Upper lobe of right lung (tissue), 1 donor: ENCODE data around the gene MGLL. TPM values are rescaled to one million over a fixed set of nuclear protein-coding genes. Genes with fewer than 3 reads are reported as not detected.

Source experiments
- ATAC-seq: fragments of 200-7000 bp; cut with Tn5 transposase; one replicate; pipeline ENCODE4 v1.9.1; 2020; ENCODE audit warnings: mild to moderate bottlenecking, moderate library complexity
- DNase-seq: peaks from one replicate; pipeline ENCODE4 v3.0.0-alpha.2; 2020
- H3K27ac ChIP-seq: fragments of 200-600 bp; one replicate; pipeline ENCODE4 v1.8.0; 2022
- H3K27me3 ChIP-seq: fragments of 200-600 bp; one replicate; pipeline ENCODE4 v1.8.0; 2022; ENCODE audit warnings: mild to moderate bottlenecking
- H3K36me3 ChIP-seq: fragments of 200-600 bp; one replicate; pipeline ENCODE4 v1.8.0; 2022
- H3K4me1 ChIP-seq: fragments of 200-600 bp; one replicate; pipeline ENCODE4 v1.8.0; 2022
- H3K4me3 ChIP-seq: fragments of 200-600 bp; one replicate; pipeline ENCODE4 v1.8.0; 2022; ENCODE audit warnings: mild to moderate bottlenecking
- H3K9me3 ChIP-seq: fragments of 200-600 bp; one replicate; pipeline ENCODE4 v1.8.0; 2022
- intact Hi-C: fragments of 100-400 bp; cut with DNase I; formaldehyde crosslinking; loops from one replicate; pipeline ENCODE4 v1.11.0; 2022
- total RNA-seq: library from RNA; stranded (reverse); fragmentation: NEBNext Ultra II Directional; extraction: Animal tissue kit (Norgen Biotek cat#: 25700); gene quantifications from one replicate; pipeline ENCODE4 v1.2.1, GENCODE V29; 2021
- TF ChIP-seq, protein P1 (sequence below): fragments of 200-600 bp; IDR thresholded peaks from one replicate; pipeline ENCODE4 v1.8.0; 2022; ENCODE audit warnings: antibody characterized with exemption
- donor health status: DM: no; HTN: yes; CAD: no; lungs with severe emphysema.

MGLL gene
- total RNA-seq, 1 donor from 2014 or later = 194 TPM

GRCh38 chr3:127743351-127744252, 78.7 kb downstream of the MGLL start:
- no peak for DNase-seq
- intact Hi-C loops = no loop called here
- no peaks in the 10 kb centered on the region for H3K27me3 ChIP-seq
- ATAC-seq = no peak
- TF ChIP-seq, protein P1, sequence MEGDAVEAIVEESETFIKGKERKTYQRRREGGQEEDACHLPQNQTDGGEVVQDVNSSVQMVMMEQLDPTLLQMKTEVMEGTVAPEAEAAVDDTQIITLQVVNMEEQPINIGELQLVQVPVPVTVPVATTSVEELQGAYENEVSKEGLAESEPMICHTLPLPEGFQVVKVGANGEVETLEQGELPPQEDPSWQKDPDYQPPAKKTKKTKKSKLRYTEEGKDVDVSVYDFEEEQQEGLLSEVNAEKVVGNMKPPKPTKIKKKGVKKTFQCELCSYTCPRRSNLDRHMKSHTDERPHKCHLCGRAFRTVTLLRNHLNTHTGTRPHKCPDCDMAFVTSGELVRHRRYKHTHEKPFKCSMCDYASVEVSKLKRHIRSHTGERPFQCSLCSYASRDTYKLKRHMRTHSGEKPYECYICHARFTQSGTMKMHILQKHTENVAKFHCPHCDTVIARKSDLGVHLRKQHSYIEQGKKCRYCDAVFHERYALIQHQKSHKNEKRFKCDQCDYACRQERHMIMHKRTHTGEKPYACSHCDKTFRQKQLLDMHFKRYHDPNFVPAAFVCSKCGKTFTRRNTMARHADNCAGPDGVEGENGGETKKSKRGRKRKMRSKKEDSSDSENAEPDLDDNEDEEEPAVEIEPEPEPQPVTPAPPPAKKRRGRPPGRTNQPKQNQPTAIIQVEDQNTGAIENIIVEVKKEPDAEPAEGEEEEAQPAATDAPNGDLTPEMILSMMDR = no peak
- H3K36me3 ChIP-seq = no peaks in the 10 kb centered on the region
- H3K9me3 ChIP-seq = no peaks in the 10 kb centered on the region
- H3K27ac ChIP-seq = peak overlapping the region; percentile 42
- H3K4me3 ChIP-seq = no peak overlapping the region
- peaks cover 39% of the 10 kb centered on the region for H3K4me1 ChIP-seq

DNA sequence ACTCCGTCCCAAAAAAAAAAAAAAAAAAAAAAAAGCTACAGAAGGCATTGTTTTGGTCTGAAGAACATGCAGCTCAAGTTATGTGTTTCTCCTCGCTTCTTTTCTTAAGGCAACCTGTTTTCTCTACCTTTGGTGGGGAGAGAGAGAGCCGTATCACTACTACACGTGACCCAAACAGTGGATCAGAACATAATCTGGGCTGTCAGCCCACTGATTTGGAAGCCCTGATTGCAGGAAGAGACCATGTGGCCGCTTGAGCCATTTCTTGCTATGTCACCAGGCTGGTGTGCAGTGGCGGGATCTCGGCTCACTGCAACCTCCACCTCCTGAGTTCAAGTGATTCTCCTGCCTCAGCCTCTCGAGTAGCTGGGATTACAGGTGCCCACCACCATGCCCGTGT, 79.7 kb downstream of the MGLL start:
- no peaks in the 10 kb centered on the region for H3K9me3 ChIP-seq
- DNase-seq (no peak), ATAC-seq (no peak)
- no peak overlapping the region for H3K4me3 ChIP-seq
- H3K36me3 ChIP-seq = no peaks in the 10 kb centered on the region
- H3K27me3 ChIP-seq = no peaks in the 10 kb centered on the region
- H3K4me1 ChIP-seq = peaks cover 39% of the 10 kb centered on the region
- intact Hi-C loops = no loop called here
- H3K27ac ChIP-seq = no peak overlapping the region
- TF ChIP-seq, protein P1 = no peak

GRCh38 chr3:127741690-127742089, 80.6 kb downstream of the MGLL start:
- H3K36me3 ChIP-seq = no peaks in the 10 kb centered on the region
- H3K9me3 ChIP-seq = no peaks in the 10 kb centered on the region
- no peak overlapping the region for H3K27ac ChIP-seq
- intact Hi-C loops = no loop called here
- H3K27me3 ChIP-seq = no peaks in the 10 kb centered on the region
- no peak for DNase-seq
- ATAC-seq = no peak
- H3K4me1 ChIP-seq = peaks cover 35% of the 10 kb centered on the region
- TF ChIP-seq, protein P1 = no peak
- no peak overlapping the region for H3K4me3 ChIP-seq

GRCh38 chr3:127741246-127741645, 81.1 kb downstream of the MGLL start:
- ATAC-seq (no peak), DNase-seq (no peak)
- TF ChIP-seq, protein P1 = no peak
- Histone ChIP-seq H3K36me3 (no peaks in the 10 kb centered on the region), H3K4me1 (peaks cover 40% of the 10 kb centered on the region), H3K27ac (no peak overlapping the region), H3K27me3 (no peaks in the 10 kb centered on the region), H3K4me3 (no peak overlapping the region), H3K9me3 (no peaks in the 10 kb centered on the region)
- intact Hi-C loops = no loop called here

- TF ChIP-seq, protein P1 = no peak
- Histone ChIP-seq H3K36me3 (no peaks in the 10 kb centered on the region), H3K4me3 (no peak overlapping the region), H3K9me3 (no peaks in the 10 kb centered on the region), H3K27me3 (no peaks in the 10 kb centered on the region), H3K27ac (no peak overlapping the region), H3K4me1 (peaks cover 49% of the 10 kb centered on the region)
- no peak for ATAC-seq
- intact Hi-C loops = no loop called here
- DNase-seq = no peak
Measured at GRCh38 chr3:127740136-127740915, 82.0 kb downstream of the MGLL start.
